Measurements from ENCODE around the gene TSPAN3. TPM values are rescaled to one million over a fixed set of nuclear protein-coding genes. Genes with fewer than 3 reads are reported as not detected.

TSPAN3 gene
- total RNA-seq, 2 experiments from 2014 or later, result 35.2 to 47.2 TPM

DNA sequence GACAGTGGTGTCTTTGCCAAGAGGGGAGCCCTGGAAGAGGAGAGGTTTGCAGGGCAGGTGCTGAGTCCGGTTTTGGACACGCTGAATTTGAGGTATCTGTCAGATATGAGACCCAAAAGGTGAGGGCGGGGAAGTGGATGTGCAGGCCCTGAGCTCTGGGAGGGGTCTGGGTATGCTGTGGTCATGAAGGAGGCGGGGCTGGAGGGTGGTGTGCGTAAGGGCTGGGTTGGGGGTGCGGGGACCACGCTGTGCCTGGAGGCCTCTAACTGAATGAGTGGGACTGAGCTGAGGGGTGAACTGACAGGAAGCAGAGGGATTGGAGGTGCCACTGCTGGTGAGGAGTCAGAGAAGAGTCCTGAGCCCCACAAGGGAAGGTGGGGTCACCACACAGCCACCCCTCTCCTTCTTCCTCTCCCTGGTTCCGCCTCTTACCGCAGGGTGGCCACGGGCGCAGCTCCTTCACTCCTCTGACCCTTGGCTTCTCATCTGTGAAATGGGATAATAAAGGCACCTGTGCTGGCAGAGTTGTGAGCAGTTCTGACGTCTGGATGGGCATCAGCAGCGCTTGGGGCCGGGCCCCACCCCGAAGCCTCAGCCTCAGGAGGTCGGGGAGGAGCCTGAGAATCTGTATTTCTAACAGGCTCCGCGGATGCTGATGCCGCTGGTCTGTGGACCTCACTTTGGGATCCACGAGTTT lies 47.2 kb downstream of the TSPAN3 start:
- POLR2A ChIA-PET, result interaction anchor here (0.5 kb wide), 1 partner anchor 74 kb away, joined by 6 read pairs; no protein-coding TSS in a partner anchor
- DNase-seq (ENCODE audit: low spot score), result no peak
- TF ChIP-seq EZH2phosphoT487 (IDR thresholded peaks at IDR 0.05; ENCODE audit: borderline replicate concordance, low read depth, low read length), result no peak
- TF ChIP-seq, protein P1, sequence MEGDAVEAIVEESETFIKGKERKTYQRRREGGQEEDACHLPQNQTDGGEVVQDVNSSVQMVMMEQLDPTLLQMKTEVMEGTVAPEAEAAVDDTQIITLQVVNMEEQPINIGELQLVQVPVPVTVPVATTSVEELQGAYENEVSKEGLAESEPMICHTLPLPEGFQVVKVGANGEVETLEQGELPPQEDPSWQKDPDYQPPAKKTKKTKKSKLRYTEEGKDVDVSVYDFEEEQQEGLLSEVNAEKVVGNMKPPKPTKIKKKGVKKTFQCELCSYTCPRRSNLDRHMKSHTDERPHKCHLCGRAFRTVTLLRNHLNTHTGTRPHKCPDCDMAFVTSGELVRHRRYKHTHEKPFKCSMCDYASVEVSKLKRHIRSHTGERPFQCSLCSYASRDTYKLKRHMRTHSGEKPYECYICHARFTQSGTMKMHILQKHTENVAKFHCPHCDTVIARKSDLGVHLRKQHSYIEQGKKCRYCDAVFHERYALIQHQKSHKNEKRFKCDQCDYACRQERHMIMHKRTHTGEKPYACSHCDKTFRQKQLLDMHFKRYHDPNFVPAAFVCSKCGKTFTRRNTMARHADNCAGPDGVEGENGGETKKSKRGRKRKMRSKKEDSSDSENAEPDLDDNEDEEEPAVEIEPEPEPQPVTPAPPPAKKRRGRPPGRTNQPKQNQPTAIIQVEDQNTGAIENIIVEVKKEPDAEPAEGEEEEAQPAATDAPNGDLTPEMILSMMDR (conservative IDR thresholded peaks at IDR 0.05; ENCODE audit: low read length), result no peak
- Histone ChIP-seq H3K4me1 (ENCODE audit: insufficient read depth, low read length, poor library complexity, severe bottlenecking) (peaks cover 18% of the 10 kb centered on the region), H3K9me2 (ENCODE audit: insufficient read depth, low read length) (no peaks in the 10 kb centered on the region), H3K4me2 (ENCODE audit: low read length) (no peak overlapping the region), H4K20me1 (ENCODE audit: insufficient read depth, low read length) (no peaks in the 10 kb centered on the region), H3K9me3 (ENCODE audit: low read length) (no peaks in the 10 kb centered on the region), H3K79me2 (ENCODE audit: insufficient read depth, low read depth, low read length) (no peaks in the 10 kb centered on the region), H2AFZ (ENCODE audit: low read length) (no peak overlapping the region), H3K36me3 (ENCODE audit: insufficient read depth, low read length) (no peaks in the 10 kb centered on the region), H3K4me3 (ENCODE audit: low read depth, low read length, poor library complexity, severe bottlenecking) (no peak overlapping the region), H3K27ac (ENCODE audit: low read depth, low read length, poor library complexity, severe bottlenecking) (no peak overlapping the region)
- BruUV-seq (replicated peaks), result no TSS peak
- intact Hi-C loops (cut with micrococcal nuclease; ENCODE audit: unreplicated experiment), result loop anchor here (2.0 to 5.0 kb wide), 2 partner anchors 51 to 121 kb away; no protein-coding TSS in a partner anchor
- CTCF ChIA-PET (ENCODE audit: unreplicated experiment), result interaction anchor here (0.6 kb wide), 1 partner anchor 17 kb away, joined by 4 read pairs; no protein-coding TSS in a partner anchor

DNA sequence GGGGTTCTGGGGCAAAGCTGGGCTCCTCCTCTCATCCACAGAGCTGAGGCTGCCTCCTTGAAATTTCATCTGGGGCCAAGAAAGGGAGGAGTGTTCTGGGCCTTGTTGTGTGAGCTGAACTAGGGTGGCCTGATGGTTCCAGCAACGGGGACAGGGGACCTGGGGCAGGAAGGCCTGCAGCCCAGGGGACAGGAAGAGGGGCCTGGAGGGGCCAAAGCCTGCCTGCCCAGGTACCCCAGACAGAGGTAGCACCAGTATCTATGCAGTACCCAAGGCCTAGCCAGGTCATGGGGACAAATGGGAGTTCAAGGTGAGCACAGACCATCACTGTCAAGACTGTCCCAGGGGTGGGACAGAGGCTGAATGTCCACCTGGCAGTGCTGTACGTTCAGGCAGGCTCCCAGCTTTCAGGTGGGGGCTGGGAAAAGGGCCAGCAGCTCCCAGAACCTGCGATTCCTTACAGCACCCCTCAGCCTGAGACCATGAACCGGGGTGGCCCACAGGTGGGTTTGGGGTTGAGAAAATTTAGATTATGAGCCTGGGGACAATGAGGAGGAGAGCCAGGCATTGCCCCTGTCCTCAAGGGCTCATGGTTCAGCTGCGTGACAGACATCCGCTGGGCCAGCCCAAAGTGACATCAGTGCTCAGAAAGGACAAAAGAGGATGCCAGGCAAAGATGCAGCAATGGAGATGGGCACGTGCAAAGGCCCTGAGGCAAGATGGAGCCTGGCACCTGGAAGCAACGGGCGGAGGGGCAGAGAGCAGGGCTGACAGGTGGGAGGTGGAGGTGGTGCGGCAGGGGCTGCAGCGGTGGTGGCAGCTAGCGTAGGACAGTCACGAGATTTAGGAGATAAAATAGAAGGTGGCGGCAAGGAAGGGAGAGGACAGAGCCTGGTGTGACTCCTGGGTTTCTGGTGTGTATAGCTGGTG lies 48.0 kb downstream of the TSPAN3 start:
- H3K79me2 ChIP-seq (ENCODE audit: insufficient read depth, low read depth, low read length), result no peaks in the 10 kb centered on the region
- H4K20me1 ChIP-seq (ENCODE audit: insufficient read depth, low read length), result no peaks in the 10 kb centered on the region
- POLR2A ChIA-PET, result interaction anchor here (0.5 kb wide), 1 partner anchor 73 kb away, joined by 6 read pairs; no protein-coding TSS in a partner anchor
- TF ChIP-seq, protein P1 (conservative IDR thresholded peaks at IDR 0.05; ENCODE audit: low read length), result no peak
- no peak for TF ChIP-seq EZH2phosphoT487 (IDR thresholded peaks at IDR 0.05; ENCODE audit: borderline replicate concordance, low read depth, low read length)
- H3K4me1 ChIP-seq (ENCODE audit: insufficient read depth, low read length, poor library complexity, severe bottlenecking), result peaks cover 18% of the 10 kb centered on the region
- intact Hi-C loops (cut with micrococcal nuclease; ENCODE audit: unreplicated experiment), result loop anchor here (5.0 kb wide), 1 partner anchor 51 kb away; no protein-coding TSS in a partner anchor
- no TSS peak for BruUV-seq (replicated peaks)
- no peak overlapping the region for H3K4me3 ChIP-seq (ENCODE audit: low read depth, low read length, poor library complexity, severe bottlenecking)
- no peak overlapping the region for H3K4me2 ChIP-seq (ENCODE audit: low read length)
- no peak overlapping the region for H2AFZ ChIP-seq (ENCODE audit: low read length)
- CTCF ChIA-PET (ENCODE audit: unreplicated experiment), result interaction anchor here (0.6 kb wide), 1 partner anchor 16 kb away, joined by 4 read pairs; no protein-coding TSS in a partner anchor
- no peak overlapping the region for H3K27ac ChIP-seq (ENCODE audit: low read depth, low read length, poor library complexity, severe bottlenecking)
- no peaks in the 10 kb centered on the region for H3K9me3 ChIP-seq (ENCODE audit: low read length)
- H3K36me3 ChIP-seq (ENCODE audit: insufficient read depth, low read length), result no peaks in the 10 kb centered on the region
- no peak for DNase-seq (ENCODE audit: low spot score)
- H3K9me2 ChIP-seq (ENCODE audit: insufficient read depth, low read length), result no peaks in the 10 kb centered on the region

Data from OCI-LY7 (cell line).